Heart left ventricle (tissue), 13 donors: ENCODE measurements around the gene LTBP4.

Experiments
- POLR2A ChIP-seq, 2 donors: fragments of 450-650 bp; IDR thresholded peaks; one replicate each; pipeline ENCODE4 v1.6.1; 2017; ENCODE audit warnings: antibody characterized with exemption in 2 of 2, mild to moderate bottlenecking in 2 of 2, moderate library complexity in 2 of 2
- TF ChIP-seq, protein P1 (sequence below), 12 donors: fragments of 200-600 bp; sonication (generic) in 4 of 12; IDR thresholded peaks; one replicate each; pipeline versions ENCODE4 v1.5.0 to v1.8.0; 2018 to 2022; ENCODE audit warnings: antibody characterized with exemption in 12 of 12, mild to moderate bottlenecking in 5 of 12
- donor health status: ischemic (EF 13 %, LVEDD 7.1; RV severe dilation, severe dysfunction).
- donor health status: DM: no; HTN: yes; CAD: no.
- donor health status: DM: no; HTN: no; CAD: no.
- donor health status: ischemic (EF 25% LVEDD 6.9; RV normal size, moderate dysfunction).
- donor health status: ischemic (EF 25% LVEDD 5.7; RV mildly dilated, moderate dysfunction).
- donor health status: ischemic (EF 35%, LVEDD 5.7; RV mildly dilated, moderate dysfunction).
- donor health status: nonischemic (EF 11% LVEDD 7.7; RV severe dilation, severe dysfunction).
- donor health status: DM: yes; HTN: yes; CAD: no.
- donor health status: PGD.
- donor health status: ischemic (EF 29% LVEDD 5.4; RV normal size, mild dysfunction).
- donor health status: nonischemic (EF 23%, LVEDD 6.1; RV moderate dilation, normal function).

DNA sequence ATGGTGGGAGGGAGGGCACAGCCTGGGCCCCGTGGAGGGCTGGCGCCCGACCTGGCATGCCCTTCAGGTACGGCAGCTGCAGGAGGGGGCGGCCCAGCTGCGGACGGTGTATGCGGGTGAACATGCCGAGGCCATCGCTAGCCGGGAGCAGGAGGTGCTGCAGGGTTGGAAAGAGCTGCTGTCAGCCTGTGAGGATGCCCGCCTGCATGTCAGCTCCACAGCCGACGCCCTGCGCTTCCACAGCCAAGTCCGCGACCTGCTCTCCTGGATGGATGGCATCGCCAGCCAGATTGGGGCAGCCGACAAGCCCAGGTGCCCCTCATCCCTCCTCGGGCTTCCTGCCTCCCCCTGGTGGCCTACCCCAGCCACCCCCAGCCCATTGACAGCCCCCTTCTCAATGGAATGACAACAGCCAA, 41.1 kb upstream of the LTBP4 start:
- no peak for TF ChIP-seq POLR2A (IDR thresholded peaks at IDR 0.05)
- TF ChIP-seq, protein P1, sequence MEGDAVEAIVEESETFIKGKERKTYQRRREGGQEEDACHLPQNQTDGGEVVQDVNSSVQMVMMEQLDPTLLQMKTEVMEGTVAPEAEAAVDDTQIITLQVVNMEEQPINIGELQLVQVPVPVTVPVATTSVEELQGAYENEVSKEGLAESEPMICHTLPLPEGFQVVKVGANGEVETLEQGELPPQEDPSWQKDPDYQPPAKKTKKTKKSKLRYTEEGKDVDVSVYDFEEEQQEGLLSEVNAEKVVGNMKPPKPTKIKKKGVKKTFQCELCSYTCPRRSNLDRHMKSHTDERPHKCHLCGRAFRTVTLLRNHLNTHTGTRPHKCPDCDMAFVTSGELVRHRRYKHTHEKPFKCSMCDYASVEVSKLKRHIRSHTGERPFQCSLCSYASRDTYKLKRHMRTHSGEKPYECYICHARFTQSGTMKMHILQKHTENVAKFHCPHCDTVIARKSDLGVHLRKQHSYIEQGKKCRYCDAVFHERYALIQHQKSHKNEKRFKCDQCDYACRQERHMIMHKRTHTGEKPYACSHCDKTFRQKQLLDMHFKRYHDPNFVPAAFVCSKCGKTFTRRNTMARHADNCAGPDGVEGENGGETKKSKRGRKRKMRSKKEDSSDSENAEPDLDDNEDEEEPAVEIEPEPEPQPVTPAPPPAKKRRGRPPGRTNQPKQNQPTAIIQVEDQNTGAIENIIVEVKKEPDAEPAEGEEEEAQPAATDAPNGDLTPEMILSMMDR (IDR thresholded peaks at IDR 0.05) = no peak
